ENCODE results near the gene TYMP. TPM values are rescaled to one million over a fixed set of nuclear protein-coding genes. Genes with fewer than 3 reads are reported as not detected.
"Not testable (repeated sequence)": the region's sequence is repeated elsewhere in the genome, so short reads cannot be mapped to it uniquely, and the experiment has no call there.

TYMP gene
- total RNA-seq, 1 experiment from 2014 or later: 12.3 TPM

GRCh38 chr22:50536226-50536625 lies 6.4 kb upstream of the TYMP start:
- Histone ChIP-seq H3K4me1 (ENCODE audit: insufficient read depth, low read length) (peaks cover 21% of the 10 kb centered on the region), H2AFZ (ENCODE audit: low read length) (no peak overlapping the region), H3K27me3 (ENCODE audit: low read length) (no peaks in the 10 kb centered on the region), H3K9ac (ENCODE audit: low read length) (no peak overlapping the region), H3K4me2 (ENCODE audit: low read length) (no peak overlapping the region), H3F3A (ENCODE audit: low read length, unreplicated experiment) (no peaks in the 10 kb centered on the region), H4K20me1 (ENCODE audit: low read length) (no peaks in the 10 kb centered on the region), H3K36me3 (ENCODE audit: low read depth, low read length) (no peaks in the 10 kb centered on the region), H3K9me3 (ENCODE audit: low read length) (no peaks in the 10 kb centered on the region), H3K79me2 (ENCODE audit: low read length) (no peaks in the 10 kb centered on the region), H3K9me2 (replicated peaks; ENCODE audit: low read length) (no peaks in the 10 kb centered on the region), H3K27ac (ENCODE audit: low read length) (no peak overlapping the region), H3K4me3 (ENCODE audit: low read length) (no peak overlapping the region)
- ChIA-PET CTCF (interaction anchor here (0.6 kb wide), 1 partner anchor 9 kb away, joined by 12 read pairs; no protein-coding TSS in a partner anchor), POLR2A (ENCODE audit: unreplicated experiment) (no interaction called here)
- DNase-seq: no peak
- no peak for TF ChIP-seq CTCF (conservative IDR thresholded peaks at IDR 0.05; ENCODE audit: low read depth, low read length)
- no peak for TF ChIP-seq EZH2phosphoT487 (IDR thresholded peaks at IDR 0.05; ENCODE audit: borderline replicate concordance, low read length)
- TF ChIP-seq EZH2 (IDR thresholded peaks at IDR 0.05; ENCODE audit: low read length, unreplicated experiment): no peak
- ATAC-seq: no peak
- intact Hi-C loops (cut with micrococcal nuclease): no loop called here
- BruUV-seq (replicated peaks): no TSS peak

- H3K36me3 ChIP-seq (ENCODE audit: low read depth, low read length): no peaks in the 10 kb centered on the region
- no TSS peak for BruUV-seq (replicated peaks)
- TF ChIP-seq EZH2 (IDR thresholded peaks at IDR 0.05; ENCODE audit: low read length, unreplicated experiment): no peak
- TF ChIP-seq CTCF (conservative IDR thresholded peaks at IDR 0.05; ENCODE audit: low read depth, low read length): no peak
- TF ChIP-seq EZH2phosphoT487 (IDR thresholded peaks at IDR 0.05; ENCODE audit: borderline replicate concordance, low read length): no peak
- H3K4me2 ChIP-seq (ENCODE audit: low read length): no peak overlapping the region
- ChIA-PET POLR2A (ENCODE audit: unreplicated experiment) (no interaction called here), CTCF (no interaction called here)
- DNase-seq (no peak), ATAC-seq (no peak)
- H3K79me2 ChIP-seq (ENCODE audit: low read length): no peaks in the 10 kb centered on the region
- intact Hi-C loops (cut with micrococcal nuclease): no loop called here
- H3K9me2 ChIP-seq (replicated peaks; ENCODE audit: low read length): no peaks in the 10 kb centered on the region
- H3K27ac ChIP-seq (ENCODE audit: low read length): no peak overlapping the region
- H3K9me3 ChIP-seq (ENCODE audit: low read length): no peaks in the 10 kb centered on the region
- H3K4me1 ChIP-seq (ENCODE audit: insufficient read depth, low read length): peaks cover 21% of the 10 kb centered on the region
- no peak overlapping the region for H3K9ac ChIP-seq (ENCODE audit: low read length)
- H3K27me3 ChIP-seq (ENCODE audit: low read length): no peaks in the 10 kb centered on the region
- H3K4me3 ChIP-seq (ENCODE audit: low read length): no peak overlapping the region
- H4K20me1 ChIP-seq (ENCODE audit: low read length): no peaks in the 10 kb centered on the region
- H3F3A ChIP-seq (ENCODE audit: low read length, unreplicated experiment): no peaks in the 10 kb centered on the region
- H2AFZ ChIP-seq (ENCODE audit: low read length): no peak overlapping the region
Measured at GRCh38 chr22:50535113-50535512, 5.3 kb upstream of the TYMP start.

DNA sequence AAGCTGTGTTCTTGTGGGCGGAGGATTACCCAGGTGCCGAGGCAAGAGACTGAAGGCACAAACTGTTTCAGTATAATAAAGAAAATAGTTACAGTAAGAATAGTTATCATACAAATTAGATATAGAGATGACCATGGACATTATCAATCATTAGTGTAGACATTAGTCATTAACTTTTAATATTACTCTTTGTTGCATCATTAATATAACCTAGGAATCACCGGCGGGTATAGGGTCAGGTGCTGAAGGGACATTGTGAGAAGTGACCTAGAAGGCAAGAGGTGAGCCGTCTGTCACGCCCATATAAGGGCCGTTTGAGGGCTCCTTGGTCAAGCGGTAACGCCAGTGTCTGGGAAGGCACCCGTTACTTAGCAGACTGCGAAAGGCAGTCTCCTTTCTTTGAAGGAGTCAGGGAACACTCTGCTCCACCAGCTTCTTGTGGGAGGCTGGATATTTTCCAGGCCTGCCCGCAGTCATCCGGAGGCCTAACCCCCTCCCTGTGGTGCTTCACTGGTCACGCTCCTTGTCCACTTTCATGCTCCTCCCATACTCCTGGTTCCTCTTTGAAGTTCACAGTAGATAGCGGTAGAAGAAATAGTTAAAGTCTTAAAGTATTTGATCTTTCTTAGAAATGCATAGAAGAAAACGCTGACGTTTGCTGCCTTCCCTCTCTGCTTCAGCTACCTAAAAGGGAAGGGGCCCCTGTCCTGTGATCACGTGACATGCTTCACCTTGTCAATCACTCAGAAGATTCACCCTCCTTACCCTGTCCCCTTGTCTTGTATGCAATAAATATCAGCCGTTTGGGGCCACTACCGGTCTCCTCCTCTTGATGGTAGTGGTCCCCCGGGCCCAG lies 4.3 kb upstream of the TYMP start:
- ATAC-seq; H2AFZ ChIP-seq (ENCODE audit: low read length); BruUV-seq (replicated peaks); H3K27ac ChIP-seq (ENCODE audit: low read length); CTCF ChIA-PET; H3K36me3 ChIP-seq (ENCODE audit: low read depth, low read length); H3K79me2 ChIP-seq (ENCODE audit: low read length); H3K27me3 ChIP-seq (ENCODE audit: low read length); H3K4me3 ChIP-seq (ENCODE audit: low read length); H3K4me2 ChIP-seq (ENCODE audit: low read length); POLR2A ChIA-PET (ENCODE audit: unreplicated experiment); DNase-seq; H3F3A ChIP-seq (ENCODE audit: low read length, unreplicated experiment); H3K9me3 ChIP-seq (ENCODE audit: low read length); H4K20me1 ChIP-seq (ENCODE audit: low read length); H3K9ac ChIP-seq (ENCODE audit: low read length); H3K9me2 ChIP-seq (replicated peaks; ENCODE audit: low read length): not testable (repeated sequence)
- intact Hi-C loops (cut with micrococcal nuclease): loop anchor here (2.0 kb wide), 1 partner anchor 49 kb away; the partner anchor contains the start of gene CHKB
- peaks cover 12% of the 10 kb centered on the region for H3K4me1 ChIP-seq (ENCODE audit: insufficient read depth, low read length)
